ENCODE data around the gene UBE2C.
"Not testable (repeated sequence)": the region's sequence is repeated elsewhere in the genome, so short reads cannot be mapped to it uniquely, and the experiment has no call there.

Gene UBE2C

DNA sequence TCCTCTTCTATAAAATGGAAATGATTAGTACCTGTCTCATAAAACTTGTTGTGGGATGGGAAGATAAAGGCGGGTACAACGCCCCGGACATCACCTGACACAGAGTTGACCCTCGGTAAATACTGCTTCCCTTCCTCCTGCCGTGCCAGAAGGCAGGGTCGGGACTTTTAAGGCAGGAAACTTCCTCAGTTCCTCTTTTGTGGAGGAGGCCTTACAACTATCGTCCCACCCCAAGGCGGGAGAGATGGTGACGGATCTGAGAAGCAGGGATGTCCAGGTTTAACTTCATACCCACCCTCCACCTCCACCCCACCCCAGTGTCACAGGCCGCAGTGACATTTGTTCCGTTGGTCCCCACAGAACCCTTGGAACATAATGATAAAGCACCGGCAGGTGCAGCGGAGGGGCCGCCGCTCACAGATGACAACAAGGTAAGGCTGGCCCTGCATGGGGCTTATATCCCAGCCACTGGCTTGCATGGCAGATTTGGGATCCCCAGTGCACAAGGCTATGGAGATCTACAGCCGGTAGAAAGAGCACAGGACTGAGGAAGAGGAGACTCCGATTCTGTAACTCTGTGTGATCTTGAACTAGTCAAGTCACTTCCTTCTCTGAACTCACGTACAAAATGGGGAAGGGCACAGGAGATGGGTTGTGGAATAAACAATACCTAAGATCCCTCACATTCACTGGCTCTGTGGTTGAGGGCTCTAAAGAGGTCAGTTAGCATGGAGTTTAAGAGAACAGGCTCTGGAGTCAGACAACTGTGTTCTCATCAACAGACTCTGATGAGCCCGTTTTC, 19.9 kb upstream of the UBE2C start:
- H3K4me2 ChIP-seq (ENCODE audit: low read length): peak overlapping the region; percentile 87
- peak overlapping the region; percentile 41 for H3K27ac ChIP-seq (ENCODE audit: low read length)

DNA sequence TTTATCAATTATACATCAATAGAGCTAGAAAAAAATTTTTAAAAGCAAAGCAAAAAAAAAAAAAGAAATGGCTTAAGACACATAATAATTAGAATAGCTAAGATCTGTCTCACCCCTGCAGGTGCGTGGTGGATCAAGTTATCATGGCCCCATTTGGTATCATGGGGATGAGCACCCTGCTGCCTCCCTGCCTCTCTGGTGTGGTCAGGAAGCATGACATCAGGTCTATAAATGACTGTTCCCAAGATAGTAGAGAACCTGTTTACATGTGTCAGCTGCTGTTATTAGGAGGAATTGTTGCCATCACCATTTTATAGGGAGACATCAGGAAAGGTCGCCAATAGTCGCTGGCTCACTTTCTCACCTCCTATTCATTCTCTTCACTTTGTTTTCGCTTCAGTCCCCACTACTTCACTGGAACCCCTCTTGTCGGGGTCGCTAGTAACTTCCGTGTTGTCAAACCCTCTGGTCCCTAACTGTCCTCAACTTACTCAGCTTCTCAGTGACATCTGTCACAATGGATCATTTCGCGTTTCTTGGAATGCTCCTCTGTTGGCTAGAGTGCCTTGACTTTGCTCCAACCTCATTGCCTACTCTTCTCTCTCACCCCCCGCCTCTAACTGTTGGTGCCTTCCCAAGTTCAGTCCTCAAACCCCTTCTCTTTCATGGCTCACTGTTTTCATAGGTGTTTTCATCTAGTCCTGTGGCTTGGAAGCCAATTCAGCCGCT, 15.9 kb upstream of the UBE2C start:
- Histone ChIP-seq H3K79me2 (ENCODE audit: low read length) (peaks cover 12% of the 10 kb centered on the region), H3K4me1 (ENCODE audit: low read length) (peaks cover 9% of the 10 kb centered on the region), H3K27me3 (ENCODE audit: low read depth, low read length) (no peaks in the 10 kb centered on the region), H3K27ac (ENCODE audit: low read length) (no peak overlapping the region), H3K9me3 (ENCODE audit: insufficient read depth, low read length) (no peaks in the 10 kb centered on the region), H3K36me3 (replicated peaks; ENCODE audit: low read depth, low read length) (peaks cover 30% of the 10 kb centered on the region), H3K4me3 (ENCODE audit: low read length) (no peak overlapping the region), H3K4me2 (ENCODE audit: low read length) (no peak overlapping the region), H2AFZ (ENCODE audit: low read depth, low read length) (no peak overlapping the region), H4K20me1 (ENCODE audit: insufficient read depth, low read length) (peaks cover 3% of the 10 kb centered on the region; the same call in 1 of the 2 replicates), H3K9ac (ENCODE audit: low read length) (no peak overlapping the region)
- TF ChIP-seq, protein P1, sequence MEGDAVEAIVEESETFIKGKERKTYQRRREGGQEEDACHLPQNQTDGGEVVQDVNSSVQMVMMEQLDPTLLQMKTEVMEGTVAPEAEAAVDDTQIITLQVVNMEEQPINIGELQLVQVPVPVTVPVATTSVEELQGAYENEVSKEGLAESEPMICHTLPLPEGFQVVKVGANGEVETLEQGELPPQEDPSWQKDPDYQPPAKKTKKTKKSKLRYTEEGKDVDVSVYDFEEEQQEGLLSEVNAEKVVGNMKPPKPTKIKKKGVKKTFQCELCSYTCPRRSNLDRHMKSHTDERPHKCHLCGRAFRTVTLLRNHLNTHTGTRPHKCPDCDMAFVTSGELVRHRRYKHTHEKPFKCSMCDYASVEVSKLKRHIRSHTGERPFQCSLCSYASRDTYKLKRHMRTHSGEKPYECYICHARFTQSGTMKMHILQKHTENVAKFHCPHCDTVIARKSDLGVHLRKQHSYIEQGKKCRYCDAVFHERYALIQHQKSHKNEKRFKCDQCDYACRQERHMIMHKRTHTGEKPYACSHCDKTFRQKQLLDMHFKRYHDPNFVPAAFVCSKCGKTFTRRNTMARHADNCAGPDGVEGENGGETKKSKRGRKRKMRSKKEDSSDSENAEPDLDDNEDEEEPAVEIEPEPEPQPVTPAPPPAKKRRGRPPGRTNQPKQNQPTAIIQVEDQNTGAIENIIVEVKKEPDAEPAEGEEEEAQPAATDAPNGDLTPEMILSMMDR (IDR thresholded peaks at IDR 0.05; ENCODE audit: low read depth, low read length): no peak
- no peak for TF ChIP-seq EZH2phosphoT487 (IDR thresholded peaks at IDR 0.05; ENCODE audit: low read depth)

More for the DNA sequence above, 19.9 kb upstream of the UBE2C start:
- Histone ChIP-seq H3K4me1 (ENCODE audit: low read length) (peaks cover 6% of the 10 kb centered on the region), H3K79me2 (ENCODE audit: low read length) (peaks cover 12% of the 10 kb centered on the region), H3K9ac (ENCODE audit: low read length) (peak overlapping the region; percentile 85), H2AFZ (ENCODE audit: low read depth, low read length) (peak overlapping the region; percentile 96), H3K36me3 (replicated peaks; ENCODE audit: low read depth, low read length) (peaks cover 24% of the 10 kb centered on the region), H4K20me1 (ENCODE audit: insufficient read depth, low read length) (no peaks in the 10 kb centered on the region), H3K27me3 (ENCODE audit: low read depth, low read length) (peaks cover 7% of the 10 kb centered on the region; the same call in 1 of the 2 replicates), H3K9me3 (ENCODE audit: insufficient read depth, low read length) (no peaks in the 10 kb centered on the region), H3K4me3 (ENCODE audit: low read length) (peak overlapping the region; percentile 82)
- no peak for TF ChIP-seq EZH2phosphoT487 (IDR thresholded peaks at IDR 0.05; ENCODE audit: low read depth)
- TF ChIP-seq, protein P1 (IDR thresholded peaks at IDR 0.05; ENCODE audit: low read depth, low read length): no peak

DNA sequence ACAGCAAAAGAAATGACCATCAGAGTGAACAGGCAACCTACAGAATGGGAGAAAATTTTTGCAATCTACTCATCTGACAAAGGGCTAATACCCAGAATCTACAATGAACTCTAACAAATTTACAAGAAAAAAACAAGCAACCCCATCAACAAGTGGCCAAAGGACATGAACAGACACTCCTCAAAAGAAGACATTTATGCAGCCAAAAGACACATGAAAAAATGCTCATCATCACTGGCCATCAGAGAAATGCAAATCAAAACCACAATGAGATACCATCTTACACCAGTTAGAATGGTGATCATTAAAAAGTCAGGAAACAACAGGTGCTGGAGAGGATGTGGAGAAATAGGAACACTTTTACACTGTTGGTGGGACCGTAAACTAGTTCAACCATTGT, 14.9 kb upstream of the UBE2C start:
- H3K4me2 ChIP-seq (ENCODE audit: low read length); H3K27ac ChIP-seq (ENCODE audit: low read length); H3K9ac ChIP-seq (ENCODE audit: low read length); H4K20me1 ChIP-seq (ENCODE audit: insufficient read depth, low read length); H2AFZ ChIP-seq (ENCODE audit: low read depth, low read length); H3K9me3 ChIP-seq (ENCODE audit: insufficient read depth, low read length); H3K27me3 ChIP-seq (ENCODE audit: low read depth, low read length); H3K4me1 ChIP-seq (ENCODE audit: low read length); H3K4me3 ChIP-seq (ENCODE audit: low read length); H3K79me2 ChIP-seq (ENCODE audit: low read length): not testable (repeated sequence)
- H3K36me3 ChIP-seq (replicated peaks; ENCODE audit: low read depth, low read length): peaks cover 36% of the 10 kb centered on the region

DNA sequence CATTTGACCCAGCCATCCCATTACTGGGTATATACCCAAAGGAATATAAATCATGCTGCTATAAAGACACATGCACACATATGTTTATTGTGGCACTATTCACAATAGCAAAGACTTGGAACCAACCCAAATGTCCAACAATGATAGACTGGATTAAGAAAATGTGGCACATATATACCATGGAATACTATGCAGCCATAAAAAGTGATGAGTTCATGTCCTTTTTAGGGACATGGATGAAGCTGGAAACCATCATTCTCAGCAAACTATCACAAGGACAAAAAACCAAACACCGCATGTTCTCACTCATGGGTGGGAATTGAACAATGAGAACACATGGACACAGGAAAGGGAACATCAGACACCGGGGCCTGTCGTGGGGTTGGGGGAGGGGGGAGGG, 14.5 kb upstream of the UBE2C start:
- not testable (repeated sequence) for H3K9me3 ChIP-seq (ENCODE audit: insufficient read depth, low read length); H3K4me3 ChIP-seq (ENCODE audit: low read length); H2AFZ ChIP-seq (ENCODE audit: low read depth, low read length); H3K27ac ChIP-seq (ENCODE audit: low read length); H3K9ac ChIP-seq (ENCODE audit: low read length); H3K79me2 ChIP-seq (ENCODE audit: low read length); H3K27me3 ChIP-seq (ENCODE audit: low read depth, low read length); H3K4me2 ChIP-seq (ENCODE audit: low read length); H3K4me1 ChIP-seq (ENCODE audit: low read length); H4K20me1 ChIP-seq (ENCODE audit: insufficient read depth, low read length)
- H3K36me3 ChIP-seq (replicated peaks; ENCODE audit: low read depth, low read length): peaks cover 39% of the 10 kb centered on the region
